SHP77 treated with DMSO at 0.1 percent for 48 hours (cell line): ENCODE data around the gene CYP1A2.

Experiments
- DNase-seq: peaks from one replicate; lab custom pipeline; 2025; lab: John Stamatoyannopoulos, UW

The CYP1A2 gene

GRCh38 chr15:74789171-74789631 lies 40.6 kb downstream of the CYP1A2 start:
- DNase-seq = no peak

GRCh38 chr15:74789741-74790079 lies 41.1 kb downstream of the CYP1A2 start:
- no peak for DNase-seq

GRCh38 chr15:74790080-74790916 lies 41.7 kb downstream of the CYP1A2 start:
- no peak for DNase-seq

- no peak for DNase-seq
These were observed 42.4 kb downstream of the CYP1A2 start for GRCh38 chr15:74791007-74791406.

GRCh38 chr15:74791667-74792066 lies 43.0 kb downstream of the CYP1A2 start:
- DNase-seq = no peak

DNA sequence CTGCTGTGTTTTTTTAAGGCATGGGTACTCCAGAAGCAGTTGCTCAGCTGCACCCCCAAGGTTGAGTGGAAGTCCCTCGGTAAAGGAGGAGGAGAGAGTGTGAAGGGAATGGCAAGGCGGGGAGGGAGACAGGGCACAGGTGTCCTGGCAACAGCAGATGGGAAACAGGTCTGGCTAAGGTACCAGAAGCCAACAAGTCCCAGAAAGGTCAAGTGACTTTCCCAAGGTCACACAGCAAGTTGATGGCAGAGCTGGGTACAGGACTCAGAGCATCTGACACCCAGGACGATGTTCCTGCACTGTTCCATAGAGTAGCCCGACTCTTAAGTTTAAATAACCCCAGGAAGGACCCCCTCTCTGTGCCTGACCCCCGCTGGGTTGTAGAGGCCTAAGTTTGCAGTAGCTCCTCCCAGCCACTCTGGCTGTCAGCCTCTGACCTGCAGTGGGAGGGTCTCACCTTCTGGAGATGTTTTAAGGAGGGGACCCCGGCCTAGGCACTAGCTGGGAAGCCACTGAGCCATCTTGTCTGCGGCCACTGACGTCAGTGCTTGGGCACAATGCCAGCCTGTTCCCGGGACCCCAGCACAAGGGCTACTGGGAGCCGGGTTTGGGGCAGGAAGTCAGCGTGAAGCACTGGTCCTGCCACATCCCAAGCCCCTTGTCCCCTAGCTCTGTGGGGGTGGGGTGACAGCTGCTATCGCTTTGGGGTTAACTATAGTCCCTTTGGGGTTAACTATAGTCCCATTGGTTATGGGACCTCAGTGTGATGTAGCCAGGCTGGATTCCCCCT lies 43.8 kb downstream of the CYP1A2 start:
- no peak for DNase-seq

DNA sequence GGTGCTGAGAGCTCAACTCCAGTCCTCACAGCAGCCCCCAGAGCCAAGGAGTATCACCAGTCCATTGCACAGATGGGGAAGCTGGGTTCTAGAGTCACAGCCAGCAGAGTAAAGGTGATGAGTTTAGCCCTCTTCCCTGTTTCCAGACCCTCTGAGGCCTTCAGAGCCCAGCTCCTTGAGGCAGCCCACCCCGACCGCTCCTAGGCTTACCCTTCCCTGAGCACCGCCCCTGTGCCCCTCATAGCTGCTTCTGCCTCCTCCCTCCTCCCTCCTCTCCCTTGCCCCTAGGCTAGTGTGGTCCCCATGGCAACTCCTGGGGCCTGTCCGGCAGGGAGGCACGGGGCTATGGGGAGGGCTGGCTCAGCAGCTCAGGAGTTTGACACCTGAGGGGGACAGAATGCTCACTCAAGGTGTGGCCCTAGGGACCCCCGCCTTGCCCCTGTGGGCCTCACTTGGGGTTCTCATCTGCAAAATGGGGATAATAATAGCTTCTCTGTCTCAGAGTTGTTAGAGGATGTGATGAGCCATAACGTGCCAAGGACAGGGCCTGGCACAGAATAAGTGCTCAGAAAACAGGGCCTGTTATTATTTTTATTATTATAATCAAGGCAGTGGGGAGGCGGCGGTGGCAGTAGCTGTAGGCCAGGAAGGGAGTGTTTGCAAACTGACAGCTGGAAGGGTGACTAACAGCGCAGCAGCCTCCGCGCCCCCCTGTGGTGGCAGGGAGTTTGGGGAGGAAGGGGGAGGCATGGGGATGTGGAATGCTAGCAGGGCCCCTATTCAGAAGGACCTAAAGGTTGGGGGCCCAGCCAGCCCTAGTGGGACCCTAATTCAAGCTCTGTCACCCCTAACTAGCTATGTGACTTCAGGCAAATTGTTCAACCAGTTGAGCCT lies 44.7 kb downstream of the CYP1A2 start:
- DNase-seq = no peak

GRCh38 chr15:74794248-74794969 lies 45.8 kb downstream of the CYP1A2 start:
- no peak for DNase-seq

DNA sequence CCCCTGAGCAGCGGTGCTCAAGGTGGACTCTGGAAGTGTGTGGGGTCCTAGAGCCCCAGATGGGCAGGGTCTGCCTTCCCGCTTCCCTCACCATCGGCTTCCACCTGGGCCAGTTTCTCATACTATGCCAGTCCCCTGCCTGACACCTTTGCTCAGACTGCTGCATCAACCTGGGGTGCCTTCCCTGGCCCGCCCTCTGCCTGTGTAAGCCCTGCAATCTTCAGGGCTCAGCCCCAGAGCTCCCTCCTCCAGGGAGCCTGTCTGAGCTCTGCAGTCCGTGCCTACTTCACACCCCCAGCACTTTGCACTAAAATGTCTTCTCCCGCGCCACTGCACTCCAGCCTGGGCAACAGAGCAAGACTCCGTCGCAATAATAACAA lies 46.3 kb downstream of the CYP1A2 start:
- no peak for DNase-seq

- DNase-seq = no peak
These were observed 47.5 kb downstream of the CYP1A2 start for GRCh38 chr15:74795966-74796625.

DNA sequence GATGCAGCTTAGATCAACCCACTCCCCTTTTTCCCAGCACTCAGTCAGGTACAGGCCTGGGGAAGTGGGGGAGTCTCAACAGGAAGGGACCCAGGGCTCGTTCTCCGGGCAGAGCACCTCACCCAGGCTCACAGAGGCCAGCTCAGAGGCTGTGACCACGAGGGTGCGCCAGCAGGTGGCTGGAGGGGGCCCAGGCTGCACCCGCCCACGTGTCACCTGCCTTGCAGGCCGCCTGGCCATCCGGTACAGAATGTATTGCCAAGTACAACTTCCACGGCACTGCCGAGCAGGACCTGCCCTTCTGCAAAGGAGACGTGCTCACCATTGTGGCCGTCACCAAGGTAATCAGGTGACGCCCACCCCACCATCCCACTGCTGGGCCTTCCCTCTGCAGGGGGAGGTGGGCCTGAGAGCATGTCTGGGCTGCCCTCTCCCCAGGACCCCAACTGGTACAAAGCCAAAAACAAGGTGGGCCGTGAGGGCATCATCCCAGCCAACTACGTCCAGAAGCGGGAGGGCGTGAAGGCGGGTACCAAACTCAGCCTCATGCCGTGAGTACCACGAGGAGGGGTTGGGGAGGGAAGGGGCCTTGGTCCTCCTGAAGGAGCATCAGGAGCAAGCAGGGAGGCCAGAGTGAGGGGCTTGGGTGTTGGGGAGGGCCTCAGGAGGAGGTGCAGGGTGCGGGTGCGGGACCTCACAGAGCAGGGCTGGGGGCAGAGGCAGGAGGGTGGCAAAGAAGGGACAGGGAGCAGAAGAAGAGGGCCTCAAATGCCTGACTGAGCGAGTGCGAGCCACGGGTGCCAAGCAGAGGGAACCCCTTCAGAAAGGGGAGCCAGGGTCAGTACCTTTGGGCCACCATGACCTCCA lies 50.0 kb downstream of the CYP1A2 start:
- no peak for DNase-seq

- no peak for DNase-seq
These were observed 50.7 kb downstream of the CYP1A2 start for GRCh38 chr15:74799255-74799855.

- DNase-seq = no peak
These were observed 51.4 kb downstream of the CYP1A2 start for GRCh38 chr15:74799856-74800558.

- no peak for DNase-seq
These were observed 52.0 kb downstream of the CYP1A2 start for GRCh38 chr15:74800559-74801094.

DNA sequence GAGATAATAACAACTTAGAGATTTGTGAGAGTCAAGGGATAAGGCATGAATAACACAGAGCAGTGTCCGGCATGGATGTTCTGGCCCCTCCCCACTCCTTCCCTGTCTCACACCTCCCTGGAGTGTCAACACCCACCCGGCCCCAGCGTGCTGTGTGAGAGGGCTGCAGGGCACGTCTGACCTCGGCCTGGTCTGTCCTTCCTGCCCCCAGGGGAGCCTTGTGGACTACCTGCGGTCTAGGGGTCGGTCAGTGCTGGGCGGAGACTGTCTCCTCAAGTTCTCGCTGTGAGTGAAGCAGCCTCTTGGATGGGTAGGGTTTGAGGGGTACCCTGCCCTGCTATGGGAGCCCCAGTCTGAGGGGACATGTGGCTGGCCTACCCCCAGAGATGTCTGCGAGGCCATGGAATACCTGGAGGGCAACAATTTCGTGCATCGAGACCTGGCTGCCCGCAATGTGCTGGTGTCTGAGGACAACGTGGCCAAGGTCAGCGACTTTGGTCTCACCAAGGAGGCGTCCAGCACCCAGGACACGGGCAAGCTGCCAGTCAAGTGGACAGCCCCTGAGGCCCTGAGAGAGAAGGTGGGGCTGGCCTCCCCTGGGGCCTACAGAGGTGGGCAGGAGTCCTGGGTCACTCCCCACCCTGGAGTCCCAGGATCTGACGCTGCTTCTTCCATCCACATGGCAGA lies 52.8 kb downstream of the CYP1A2 start:
- no peak for DNase-seq

DNA sequence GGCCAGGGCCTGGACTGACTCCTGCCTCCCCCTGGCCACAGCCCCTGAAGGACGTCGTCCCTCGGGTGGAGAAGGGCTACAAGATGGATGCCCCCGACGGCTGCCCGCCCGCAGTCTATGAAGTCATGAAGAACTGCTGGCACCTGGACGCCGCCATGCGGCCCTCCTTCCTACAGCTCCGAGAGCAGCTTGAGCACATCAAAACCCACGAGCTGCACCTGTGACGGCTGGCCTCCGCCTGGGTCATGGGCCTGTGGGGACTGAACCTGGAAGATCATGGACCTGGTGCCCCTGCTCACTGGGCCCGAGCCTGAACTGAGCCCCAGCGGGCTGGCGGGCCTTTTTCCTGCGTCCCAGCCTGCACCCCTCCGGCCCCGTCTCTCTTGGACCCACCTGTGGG lies 53.6 kb downstream of the CYP1A2 start:
- no peak for DNase-seq

DNA sequence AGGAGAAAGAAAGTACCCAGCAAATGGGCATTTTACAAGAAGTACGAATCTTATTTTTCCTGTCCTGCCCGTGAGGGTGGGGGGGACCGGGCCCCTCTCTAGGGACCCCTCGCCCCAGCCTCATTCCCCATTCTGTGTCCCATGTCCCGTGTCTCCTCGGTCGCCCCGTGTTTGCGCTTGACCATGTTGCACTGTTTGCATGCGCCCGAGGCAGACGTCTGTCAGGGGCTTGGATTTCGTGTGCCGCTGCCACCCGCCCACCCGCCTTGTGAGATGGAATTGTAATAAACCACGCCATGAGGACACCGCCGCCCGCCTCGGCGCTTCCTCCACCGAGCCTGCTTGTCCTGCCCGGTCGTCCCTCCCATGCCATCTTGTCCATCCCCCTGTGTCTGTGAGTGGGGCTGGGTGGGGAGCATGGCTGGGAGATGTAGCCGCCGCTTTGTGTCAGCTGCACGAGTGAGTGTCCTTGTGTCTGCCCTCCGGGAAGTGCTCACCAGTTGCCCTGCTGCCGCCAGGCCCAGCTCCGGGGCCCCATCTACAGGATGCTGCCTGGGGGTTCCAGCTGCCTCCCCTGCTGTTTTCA lies 54.3 kb downstream of the CYP1A2 start:
- DNase-seq = no peak

DNA sequence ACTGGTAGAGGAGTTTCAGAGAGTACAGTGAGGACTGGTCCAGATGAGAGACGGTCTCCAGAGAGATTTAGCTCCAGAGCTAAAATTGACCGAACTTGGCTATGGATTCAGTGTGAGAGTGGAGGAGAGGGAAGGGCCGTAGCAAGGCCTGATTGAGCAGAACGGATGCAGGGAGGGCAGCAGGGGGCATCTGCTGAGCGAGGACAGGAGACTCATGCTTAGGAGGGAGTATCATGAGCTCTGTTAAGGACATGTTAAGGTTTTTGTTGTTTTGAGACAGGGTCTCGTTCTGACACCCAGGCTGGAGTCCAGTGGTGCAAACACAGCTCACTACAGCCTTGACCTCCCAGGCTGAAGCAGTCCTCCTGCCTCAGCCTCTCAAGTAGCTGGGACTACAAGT lies 56.3 kb downstream of the CYP1A2 start:
- DNase-seq = no peak
